SKM-1 (cell line): ENCODE measurements around the gene OTUB2.

Experiments used
- DNase-seq: peaks from one replicate; lab custom pipeline; 2025; ENCODE audit not compliant: unreplicated experiment; lab: John Stamatoyannopoulos, UW

The OTUB2 gene

GRCh38 chr14:93996130-93996695, 29.9 kb upstream of the OTUB2 start:
- DNase-seq, result no peak

- DNase-seq, result no peak
Measured at GRCh38 chr14:93997082-93997481, 29.1 kb upstream of the OTUB2 start, which contains the start of gene CCDC197. TSS of gene CCDC197 (plus strand) at chr14:93997301. CDS start at chr14:93998132, 831 bp downstream.

- DNase-seq, result no peak
Measured at GRCh38 chr14:93997916-93998870, 27.9 kb upstream of the OTUB2 start.

GRCh38 chr14:93998871-93999403, 27.2 kb upstream of the OTUB2 start:
- DNase-seq, result no peak

- no peak for DNase-seq
Measured at GRCh38 chr14:93999573-93999972, 26.6 kb upstream of the OTUB2 start.

- DNase-seq, result no peak
Measured at GRCh38 chr14:94000267-94000666, 25.9 kb upstream of the OTUB2 start.

- no peak for DNase-seq
Measured at GRCh38 chr14:94001016-94001415, 25.1 kb upstream of the OTUB2 start.

GRCh38 chr14:94001501-94002396, 24.4 kb upstream of the OTUB2 start:
- DNase-seq, result peak; percentile 21

GRCh38 chr14:94003397-94003796, 22.7 kb upstream of the OTUB2 start:
- no peak for DNase-seq

GRCh38 chr14:94004015-94004414, 22.1 kb upstream of the OTUB2 start:
- DNase-seq, result no peak

GRCh38 chr14:94005324-94006073, 20.6 kb upstream of the OTUB2 start:
- no peak for DNase-seq

- DNase-seq, result no peak
Measured at GRCh38 chr14:94008234-94008633, 17.9 kb upstream of the OTUB2 start.

- no peak for DNase-seq
Measured at GRCh38 chr14:94009767-94010166, 16.4 kb upstream of the OTUB2 start.

- DNase-seq, result no peak
Measured at GRCh38 chr14:94010625-94011024, 15.5 kb upstream of the OTUB2 start.

GRCh38 chr14:94011795-94012194, 14.3 kb upstream of the OTUB2 start:
- no peak for DNase-seq

- DNase-seq, result no peak
Measured at GRCh38 chr14:94014382-94014781, 11.8 kb upstream of the OTUB2 start.

GRCh38 chr14:94015223-94015622, 10.9 kb upstream of the OTUB2 start:
- DNase-seq, result no peak

- no peak for DNase-seq
Measured at GRCh38 chr14:94016446-94016976, 9.6 kb upstream of the OTUB2 start.

GRCh38 chr14:94018308-94018707, 7.8 kb upstream of the OTUB2 start:
- DNase-seq, result no peak

GRCh38 chr14:94019329-94019728, 6.8 kb upstream of the OTUB2 start:
- no peak for DNase-seq
